Left ventricle myocardium inferior (tissue), 1 donor: ENCODE measurements around the gene IGSF23. TPM values are rescaled to one million over a fixed set of nuclear protein-coding genes. Genes with fewer than 3 reads are reported as not detected.

Experiments used
- DNase-seq: peaks from one replicate; pipeline ENCODE4 v3.0.0-alpha.2; 2020
- H3K27ac ChIP-seq: fragments of 200-600 bp; replicated peaks from 2 replicates; pipeline ENCODE4 v1.8.0; 2021
- H3K27me3 ChIP-seq: fragments of 200-600 bp; 2 replicates; pipeline ENCODE4 v1.8.0; 2021; ENCODE audit warnings: low read depth
- H3K36me3 ChIP-seq: fragments of 200-600 bp; 2 replicates; pipeline ENCODE4 v1.8.0; 2021
- H3K4me1 ChIP-seq: fragments of 200-600 bp; 2 replicates; pipeline ENCODE4 v1.8.0; 2021
- H3K4me3 ChIP-seq: fragments of 200-600 bp; 2 replicates; pipeline ENCODE4 v1.8.0; 2021; ENCODE audit warnings: mild to moderate bottlenecking, moderate library complexity
- H3K9me3 ChIP-seq: fragments of 200-600 bp; replicated peaks from 2 replicates; pipeline ENCODE4 v1.8.0; 2021
- intact Hi-C: fragments of 100-400 bp; cut with micrococcal nuclease; formaldehyde crosslinking; loops from one replicate; pipeline ENCODE4 v1.11.0; 2022
- total RNA-seq: library from RNA; stranded (reverse); fragmentation: NEBNext Ultra II Directional; extraction: Animal tissue kit (Norgen Biotek cat#: 25700); gene quantifications from one replicate; pipeline ENCODE4 v1.2.1, GENCODE V29; 2021
- TF ChIP-seq, protein P1 (sequence below): fragments of 200-600 bp; IDR thresholded peaks from 2 replicates; pipeline ENCODE4 v1.8.0; 2021; ENCODE audit warnings: antibody characterized with exemption, mild to moderate bottlenecking, borderline replicate concordance
- donor health status: DM: no; HTN: yes; CAD: no; lungs with severe emphysema.

IGSF23 gene
- total RNA-seq, 1 donor from 2014 or later = not detected

DNA sequence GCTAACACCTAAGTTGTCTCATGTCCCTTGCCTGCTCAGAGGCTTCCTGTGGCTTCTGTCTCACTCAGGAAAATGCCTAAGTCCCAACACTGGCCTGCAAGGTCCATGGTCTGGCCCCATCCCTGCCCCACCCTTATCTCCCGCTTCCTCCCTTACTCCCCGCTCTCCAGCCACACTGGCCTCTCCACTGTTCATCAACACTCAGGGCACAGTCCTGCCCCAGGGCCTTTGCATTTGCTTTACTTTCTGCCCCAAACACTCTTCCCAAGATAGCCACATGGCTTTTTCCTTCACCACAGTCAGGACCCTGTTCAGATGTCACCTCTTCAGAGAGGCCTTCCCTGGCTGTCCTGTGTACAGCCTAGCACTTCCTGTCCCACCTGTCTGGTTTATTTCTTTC is 32.1 kb upstream of the IGSF23 start:
- Histone ChIP-seq H3K36me3 (no peaks in the 10 kb centered on the region), H3K4me3 (no peak overlapping the region), H3K27ac (no peak overlapping the region), H3K9me3 (no peaks in the 10 kb centered on the region), H3K27me3 (peaks cover 5% of the 10 kb centered on the region), H3K4me1 (peaks cover 4% of the 10 kb centered on the region)
- DNase-seq = no peak
- intact Hi-C loops = no loop called here
- TF ChIP-seq, protein P1, sequence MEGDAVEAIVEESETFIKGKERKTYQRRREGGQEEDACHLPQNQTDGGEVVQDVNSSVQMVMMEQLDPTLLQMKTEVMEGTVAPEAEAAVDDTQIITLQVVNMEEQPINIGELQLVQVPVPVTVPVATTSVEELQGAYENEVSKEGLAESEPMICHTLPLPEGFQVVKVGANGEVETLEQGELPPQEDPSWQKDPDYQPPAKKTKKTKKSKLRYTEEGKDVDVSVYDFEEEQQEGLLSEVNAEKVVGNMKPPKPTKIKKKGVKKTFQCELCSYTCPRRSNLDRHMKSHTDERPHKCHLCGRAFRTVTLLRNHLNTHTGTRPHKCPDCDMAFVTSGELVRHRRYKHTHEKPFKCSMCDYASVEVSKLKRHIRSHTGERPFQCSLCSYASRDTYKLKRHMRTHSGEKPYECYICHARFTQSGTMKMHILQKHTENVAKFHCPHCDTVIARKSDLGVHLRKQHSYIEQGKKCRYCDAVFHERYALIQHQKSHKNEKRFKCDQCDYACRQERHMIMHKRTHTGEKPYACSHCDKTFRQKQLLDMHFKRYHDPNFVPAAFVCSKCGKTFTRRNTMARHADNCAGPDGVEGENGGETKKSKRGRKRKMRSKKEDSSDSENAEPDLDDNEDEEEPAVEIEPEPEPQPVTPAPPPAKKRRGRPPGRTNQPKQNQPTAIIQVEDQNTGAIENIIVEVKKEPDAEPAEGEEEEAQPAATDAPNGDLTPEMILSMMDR = no peak

DNA sequence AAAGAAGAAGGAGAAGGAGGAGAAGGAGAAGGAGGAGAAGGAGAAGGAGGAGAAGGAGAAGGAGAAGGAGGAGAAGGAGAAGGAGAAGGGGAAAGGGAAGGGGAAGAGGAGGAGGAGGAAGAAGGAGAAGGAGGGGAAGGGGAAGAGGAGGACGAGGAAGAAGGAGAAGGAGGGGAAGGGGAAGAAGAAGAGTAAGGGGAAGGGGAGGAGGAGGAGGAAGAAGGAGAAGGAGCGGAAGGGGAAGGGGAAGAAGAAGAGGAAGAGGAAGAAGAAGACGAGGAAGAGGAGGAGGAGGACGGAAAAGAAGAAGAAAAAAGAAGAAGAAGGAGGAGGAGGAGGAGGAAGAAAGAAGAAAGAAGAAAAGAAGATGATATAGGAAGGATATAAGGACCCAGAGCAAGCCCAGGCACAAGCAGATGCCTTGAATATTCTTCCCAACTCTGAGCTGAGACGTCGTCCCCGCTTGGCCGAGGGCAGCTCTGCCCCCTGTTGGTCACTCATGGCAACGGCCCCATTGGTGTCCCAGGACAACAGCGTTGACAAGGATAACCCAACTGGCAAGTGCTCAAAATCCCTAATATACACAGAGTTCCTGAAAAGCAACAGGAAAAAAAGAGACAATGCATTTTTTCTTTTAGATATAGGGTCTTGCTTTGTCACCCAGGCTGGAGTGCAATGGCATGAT is 30.6 kb upstream of the IGSF23 start:
- DNase-seq = no peak
- TF ChIP-seq, protein P1 = peak; percentile 63
- Histone ChIP-seq H3K27me3 (peaks cover 5% of the 10 kb centered on the region), H3K4me3 (no peak overlapping the region), H3K9me3 (no peaks in the 10 kb centered on the region), H3K27ac (no peak overlapping the region), H3K4me1 (peaks cover 5% of the 10 kb centered on the region), H3K36me3 (no peaks in the 10 kb centered on the region)
- intact Hi-C loops = no loop called here

DNA sequence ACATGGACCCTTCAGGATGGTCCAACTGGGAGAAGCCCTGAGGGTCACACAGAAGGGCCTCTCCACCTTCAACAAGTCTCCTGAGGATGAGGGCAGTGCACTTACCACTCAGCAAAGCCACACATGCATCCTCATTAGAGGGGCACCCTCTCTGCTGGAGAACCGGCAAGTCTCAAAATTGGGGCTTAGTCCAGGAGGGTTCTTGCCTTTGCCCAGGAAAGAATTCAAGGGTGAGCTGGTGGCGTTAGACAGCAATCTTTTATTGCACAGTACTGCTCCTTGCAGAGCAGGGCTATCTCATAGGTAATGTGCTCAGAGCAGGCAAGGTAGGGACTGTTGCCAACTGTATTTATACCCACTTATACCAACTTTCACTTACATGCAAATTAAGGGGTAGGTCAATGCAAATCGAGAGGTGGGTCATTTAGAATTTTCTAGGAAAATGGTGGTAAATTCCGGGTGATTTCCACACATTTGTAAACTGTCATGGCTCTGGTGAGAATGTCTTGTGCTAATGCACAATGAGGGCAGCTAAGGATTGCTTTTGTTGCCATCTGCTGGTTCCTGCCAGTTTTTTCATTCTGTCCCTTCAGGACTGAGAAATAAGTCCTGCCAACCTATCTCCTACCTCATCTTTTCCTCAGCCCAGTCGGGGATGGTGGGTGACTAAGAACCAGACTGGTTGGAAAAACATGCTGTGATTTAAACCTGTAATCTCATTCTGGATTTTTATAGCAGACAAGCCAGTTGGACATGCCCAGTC is 27.8 kb upstream of the IGSF23 start:
- Histone ChIP-seq H3K4me1 (peaks cover 16% of the 10 kb centered on the region), H3K4me3 (no peak overlapping the region), H3K36me3 (no peaks in the 10 kb centered on the region), H3K9me3 (no peaks in the 10 kb centered on the region), H3K27ac (no peak overlapping the region), H3K27me3 (peaks cover 5% of the 10 kb centered on the region)
- TF ChIP-seq, protein P1 = no peak
- intact Hi-C loops = no loop called here
- no peak for DNase-seq

DNA sequence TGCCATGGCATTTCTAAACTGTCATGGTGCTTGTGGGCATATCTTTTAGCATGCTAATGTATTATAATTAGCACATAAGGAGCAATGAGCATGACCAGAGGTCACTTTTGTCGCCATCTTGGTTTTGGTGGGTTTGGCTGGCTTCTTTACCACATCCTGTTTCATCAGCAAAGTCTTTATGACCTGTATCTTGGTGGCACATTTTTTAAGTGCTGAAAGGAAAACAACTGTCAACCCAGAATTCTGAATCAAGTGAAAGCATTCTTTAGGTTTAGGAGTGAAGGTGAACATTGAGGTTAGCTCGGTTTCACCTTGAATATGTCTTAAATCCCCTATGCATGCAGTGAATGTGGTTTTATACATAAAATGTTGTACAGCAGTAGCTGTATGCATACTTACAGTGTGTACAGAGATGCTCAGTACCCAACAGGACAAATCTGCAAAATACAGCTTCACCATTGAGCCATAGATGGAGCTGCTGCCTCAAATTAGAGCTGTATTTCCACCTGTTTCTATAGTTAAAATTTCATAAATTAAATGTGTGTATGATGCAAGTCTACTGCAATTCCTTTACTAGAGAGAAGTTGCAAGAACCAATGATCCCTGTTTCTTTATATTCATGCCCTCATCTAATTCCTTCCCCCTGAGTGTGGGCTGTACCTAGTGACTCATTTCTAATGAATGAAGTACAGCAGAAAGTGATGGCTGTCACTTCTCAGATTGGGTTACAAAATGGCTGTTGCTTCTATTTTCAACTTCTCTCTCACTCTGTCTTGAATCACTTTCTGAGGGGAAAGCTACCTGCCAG is 25.2 kb upstream of the IGSF23 start:
- Histone ChIP-seq H3K27ac (peak overlapping the region; percentile 33), H3K36me3 (no peaks in the 10 kb centered on the region), H3K9me3 (no peaks in the 10 kb centered on the region), H3K4me3 (no peak overlapping the region), H3K4me1 (peaks cover 26% of the 10 kb centered on the region), H3K27me3 (peaks cover 5% of the 10 kb centered on the region)
- no peak for DNase-seq
- intact Hi-C loops = no loop called here
- TF ChIP-seq, protein P1 = peak; percentile 45

DNA sequence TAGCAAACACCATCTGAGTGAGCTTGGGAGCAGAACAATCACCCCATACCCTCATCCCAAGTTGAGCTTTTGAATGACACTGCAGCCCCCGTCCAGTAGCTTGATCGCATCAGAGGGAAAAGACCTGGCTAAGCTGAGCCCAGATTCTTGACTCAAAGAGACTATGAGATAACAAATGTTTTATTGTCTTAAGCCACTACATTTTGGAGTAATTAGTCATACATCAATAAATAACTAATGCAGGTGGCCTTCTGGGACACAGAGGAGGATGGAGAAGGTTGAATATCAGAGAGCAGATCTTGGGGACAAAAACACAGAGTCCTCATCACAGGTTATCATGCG is 24.6 kb upstream of the IGSF23 start:
- Histone ChIP-seq H3K27me3 (peaks cover 5% of the 10 kb centered on the region), H3K9me3 (no peaks in the 10 kb centered on the region), H3K4me1 (peaks cover 26% of the 10 kb centered on the region), H3K36me3 (no peaks in the 10 kb centered on the region), H3K4me3 (no peak overlapping the region), H3K27ac (peak overlapping the region; percentile 33)
- TF ChIP-seq, protein P1 = no peak
- DNase-seq = no peak
- intact Hi-C loops = no loop called here
